ENCODE measurements around the gene PKP1.

Gene PKP1

DNA sequence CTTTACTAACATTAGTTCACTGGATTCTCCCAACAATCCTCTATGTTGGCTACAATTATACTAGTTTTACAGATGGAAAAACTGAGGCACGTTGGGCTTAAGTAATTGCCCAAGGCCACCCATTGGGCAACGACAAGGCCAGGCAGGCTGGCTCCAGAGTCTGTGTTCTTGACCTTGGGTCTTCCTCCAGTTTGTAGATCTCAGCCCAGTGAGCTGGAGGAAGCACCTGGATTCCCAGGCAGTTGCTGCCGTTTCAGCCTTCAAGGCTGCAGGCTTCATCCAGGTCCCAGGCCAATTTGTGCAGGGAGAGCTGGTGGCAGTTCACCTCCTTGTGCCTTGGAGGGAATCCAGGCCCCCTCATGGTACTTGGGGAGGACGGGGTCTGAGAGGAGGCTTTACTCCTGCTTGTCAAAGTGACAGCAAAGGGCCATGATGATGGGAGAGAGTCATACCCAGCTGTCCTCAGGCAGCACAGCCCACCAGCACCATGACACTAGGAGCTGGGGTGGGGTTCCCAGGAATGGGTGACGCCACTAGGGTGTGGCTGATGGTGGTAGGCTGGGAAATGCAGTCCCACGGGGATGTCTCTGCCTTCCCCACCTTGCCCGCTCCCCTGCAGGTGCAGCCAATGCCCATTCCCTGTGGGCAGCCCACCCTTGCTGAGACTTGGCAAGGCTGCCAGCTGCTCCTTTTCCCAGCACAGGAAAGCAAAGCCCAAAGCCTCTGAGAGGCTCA is 27.1 kb downstream of the PKP1 start:
- no peak for DNase-seq

DNA sequence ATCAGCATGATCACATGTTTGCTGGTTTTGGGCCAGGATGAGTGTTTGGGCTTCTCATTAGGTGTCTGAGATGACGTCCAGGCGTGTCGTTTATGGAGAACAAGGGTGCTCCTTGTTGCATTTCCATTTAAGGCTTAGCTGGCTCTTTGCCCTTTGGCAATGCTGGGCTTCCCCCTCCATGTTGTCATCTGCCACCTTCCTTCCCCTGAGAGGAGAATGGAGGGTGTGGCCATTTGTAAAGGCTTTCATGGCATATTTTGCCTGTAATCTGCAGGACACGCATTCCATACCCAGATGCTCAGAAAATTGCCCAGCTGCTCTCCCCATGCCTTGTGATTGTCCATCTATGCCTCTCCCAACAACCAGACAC is 27.7 kb downstream of the PKP1 start:
- DNase-seq = no peak

- no peak for DNase-seq
These were observed 28.2 kb downstream of the PKP1 start for GRCh38 chr1:201311356-201312011.

GRCh38 chr1:201312298-201312697 is 29.0 kb downstream of the PKP1 start:
- DNase-seq = no peak

DNA sequence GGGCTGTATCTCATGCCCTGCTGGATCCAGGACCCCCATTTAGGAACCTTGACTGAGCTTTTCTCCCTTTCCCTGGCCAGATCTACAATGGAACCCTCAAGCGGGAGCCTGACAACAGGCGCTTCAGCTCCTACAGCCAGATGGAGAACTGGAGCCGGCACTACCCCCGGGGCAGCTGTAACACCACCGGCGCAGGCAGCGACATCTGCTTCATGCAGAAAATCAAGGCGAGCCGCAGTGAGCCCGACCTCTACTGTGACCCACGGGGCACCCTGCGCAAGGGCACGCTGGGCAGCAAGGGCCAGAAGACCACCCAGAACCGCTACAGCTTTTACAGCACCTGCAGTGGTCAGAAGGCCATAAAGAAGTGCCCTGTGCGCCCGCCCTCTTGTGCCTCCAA is 29.8 kb downstream of the PKP1 start:
- no peak for DNase-seq

GRCh38 chr1:201316556-201316955 is 33.2 kb downstream of the PKP1 start:
- DNase-seq = no peak

GRCh38 chr1:201317551-201317950 is 34.2 kb downstream of the PKP1 start:
- no peak for DNase-seq

- DNase-seq = no peak
These were observed 35.4 kb downstream of the PKP1 start for GRCh38 chr1:201318504-201319340.

DNA sequence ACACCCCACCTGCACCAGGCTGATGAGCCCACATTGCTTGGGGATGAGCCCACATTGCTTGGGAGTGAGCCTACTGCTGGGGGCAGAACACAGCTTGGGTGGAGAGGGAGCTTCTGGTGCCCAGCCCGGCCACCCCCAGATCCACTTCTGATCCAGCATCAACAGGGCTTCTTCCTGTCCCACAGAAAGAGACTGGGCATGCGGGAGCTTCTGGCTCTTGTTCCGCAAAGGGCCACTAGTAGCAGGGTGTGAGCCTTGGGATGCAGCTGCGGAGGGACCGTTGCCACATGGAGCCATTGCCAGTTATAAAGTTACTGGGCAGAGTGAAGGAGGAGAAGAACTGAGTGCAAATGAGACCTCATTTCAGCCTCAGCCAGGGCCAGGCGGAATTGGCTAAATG is 36.3 kb downstream of the PKP1 start:
- DNase-seq = no peak

GRCh38 chr1:201320168-201320788 is 37.0 kb downstream of the PKP1 start:
- no peak for DNase-seq

GRCh38 chr1:201321826-201322390 is 38.6 kb downstream of the PKP1 start:
- no peak for DNase-seq

DNA sequence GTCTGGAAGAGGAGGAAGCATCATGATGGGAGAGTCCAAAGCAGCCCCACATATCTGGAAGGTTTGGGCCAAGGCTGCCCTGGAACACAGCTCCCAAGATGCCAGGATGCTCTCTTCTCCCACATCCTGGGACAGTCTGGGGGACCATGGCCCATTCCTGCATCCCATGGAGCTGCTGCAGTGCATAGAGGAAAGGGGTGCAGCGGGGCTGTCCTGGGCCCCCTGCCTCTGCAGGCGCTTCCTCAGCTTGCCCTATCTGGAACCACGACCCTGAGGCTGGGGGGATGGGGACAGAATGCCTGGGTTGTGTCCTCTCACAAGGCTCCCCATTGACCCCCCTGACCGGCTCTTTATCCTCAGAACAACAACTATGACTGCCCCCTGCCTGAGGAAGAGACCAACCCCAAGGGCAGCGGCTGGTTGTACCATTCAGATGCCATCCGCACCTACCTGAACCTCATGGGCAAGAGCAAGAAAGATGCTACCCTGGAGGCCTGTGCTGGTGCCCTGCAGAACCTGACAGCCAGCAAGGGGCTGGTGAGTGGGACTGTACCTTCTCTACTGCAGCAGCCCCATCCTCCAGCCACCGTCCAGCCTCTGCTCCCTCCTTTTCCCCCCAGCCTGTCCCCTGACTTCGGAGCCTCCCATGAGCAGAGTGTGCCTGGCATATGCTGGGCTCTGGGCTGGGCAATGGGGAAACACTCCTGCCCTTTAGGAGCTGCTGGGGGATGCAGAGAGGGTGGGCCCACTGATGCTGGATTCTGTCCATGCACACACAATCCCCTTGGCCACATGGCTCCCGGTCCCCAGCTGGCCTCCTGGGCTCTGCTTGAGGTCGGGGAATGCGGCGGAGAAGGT is 39.6 kb downstream of the PKP1 start:
- no peak for DNase-seq

- DNase-seq = no peak
These were observed 41.0 kb downstream of the PKP1 start for GRCh38 chr1:201324306-201324705.

DNA sequence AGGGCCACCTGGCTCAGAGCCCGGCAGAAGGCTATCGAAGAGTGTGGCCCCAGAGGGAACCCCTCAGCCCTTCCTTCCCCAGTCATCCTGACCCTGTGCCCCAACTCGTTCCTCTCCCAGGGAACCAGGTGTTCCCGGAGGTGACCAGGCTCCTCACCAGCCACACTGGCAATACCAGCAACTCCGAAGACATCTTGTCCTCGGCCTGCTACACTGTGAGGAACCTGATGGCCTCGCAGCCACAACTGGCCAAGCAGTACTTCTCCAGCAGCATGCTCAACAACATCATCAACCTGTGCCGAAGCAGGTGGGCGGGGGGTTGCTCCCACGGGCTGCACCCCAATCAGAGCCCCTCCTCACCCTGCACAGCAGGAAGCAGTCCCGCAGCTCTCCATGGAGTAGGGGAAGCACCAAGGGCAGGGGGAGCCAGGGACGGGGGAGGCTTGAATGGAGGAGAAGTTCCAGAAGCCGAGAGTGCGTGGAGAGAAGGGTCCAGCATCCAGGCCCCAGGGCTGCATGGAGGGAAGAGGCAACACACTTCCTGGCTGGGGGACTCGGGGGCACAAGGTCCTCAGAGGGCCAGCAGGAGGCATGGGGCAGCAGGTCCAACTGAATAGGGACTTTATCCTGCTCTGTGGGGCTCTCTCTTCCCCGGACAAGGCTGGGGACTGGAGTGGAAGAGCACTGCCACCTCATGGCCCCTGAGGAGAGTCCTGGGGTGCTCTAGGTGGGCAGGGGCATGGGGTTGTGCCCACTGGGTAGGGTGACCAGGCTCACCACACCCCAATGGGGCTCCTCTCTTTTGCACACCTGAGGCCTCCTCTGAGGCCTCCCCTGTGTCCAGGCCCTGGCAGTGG is 41.7 kb downstream of the PKP1 start:
- DNase-seq = no peak

GRCh38 chr1:201325678-201326060 is 42.4 kb downstream of the PKP1 start:
- DNase-seq = no peak

GRCh38 chr1:201326710-201327109 is 43.4 kb downstream of the PKP1 start:
- no peak for DNase-seq

DNA sequence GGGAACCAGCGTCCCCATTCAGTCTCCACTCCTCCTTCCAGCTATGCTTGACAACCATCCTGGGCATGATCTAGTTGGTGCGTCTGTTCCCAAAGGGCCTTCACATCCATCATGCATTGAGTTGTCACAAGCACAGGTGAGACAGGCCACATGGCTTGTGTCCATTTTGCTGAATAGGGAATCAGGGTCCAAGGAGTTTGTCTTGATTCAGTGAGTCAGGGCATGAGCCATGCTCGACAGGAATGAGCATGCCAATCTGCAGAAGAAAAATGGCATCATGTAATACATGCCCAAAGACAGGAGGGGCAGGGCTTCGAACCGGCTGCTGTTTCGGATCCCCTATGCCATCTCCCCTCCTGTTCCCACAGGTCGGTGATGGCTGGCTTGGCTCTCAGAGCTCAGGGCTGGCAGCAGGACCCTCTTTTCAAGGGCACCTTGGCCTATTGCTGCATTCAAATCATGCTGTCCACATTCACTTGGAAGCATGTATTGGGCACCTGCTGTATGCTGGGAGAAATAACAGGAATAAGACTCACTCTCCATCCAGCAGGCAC is 44.5 kb downstream of the PKP1 start:
- no peak for DNase-seq

DNA sequence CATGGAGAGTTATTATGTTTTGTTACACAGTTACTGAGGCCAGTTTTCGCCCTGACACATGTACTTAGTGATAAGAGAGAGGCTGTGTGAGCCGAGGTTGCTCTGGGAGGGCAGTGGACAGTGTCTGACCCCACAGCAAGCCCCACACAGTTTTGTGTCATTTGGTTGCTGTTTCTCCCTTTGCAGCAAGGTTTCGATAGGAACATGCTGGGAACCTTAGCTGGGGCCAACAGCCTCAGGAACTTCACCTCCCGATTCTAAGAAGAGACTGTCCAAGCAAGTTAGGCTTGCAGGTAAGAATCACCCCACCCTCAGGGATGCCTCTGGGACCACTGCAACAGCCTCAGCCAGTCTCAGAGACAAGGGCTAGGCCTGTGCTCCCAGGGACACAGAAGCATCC is 45.3 kb downstream of the PKP1 start:
- no peak for DNase-seq

- DNase-seq = no peak
These were observed 46.0 kb downstream of the PKP1 start for GRCh38 chr1:201329286-201329685.

DNA sequence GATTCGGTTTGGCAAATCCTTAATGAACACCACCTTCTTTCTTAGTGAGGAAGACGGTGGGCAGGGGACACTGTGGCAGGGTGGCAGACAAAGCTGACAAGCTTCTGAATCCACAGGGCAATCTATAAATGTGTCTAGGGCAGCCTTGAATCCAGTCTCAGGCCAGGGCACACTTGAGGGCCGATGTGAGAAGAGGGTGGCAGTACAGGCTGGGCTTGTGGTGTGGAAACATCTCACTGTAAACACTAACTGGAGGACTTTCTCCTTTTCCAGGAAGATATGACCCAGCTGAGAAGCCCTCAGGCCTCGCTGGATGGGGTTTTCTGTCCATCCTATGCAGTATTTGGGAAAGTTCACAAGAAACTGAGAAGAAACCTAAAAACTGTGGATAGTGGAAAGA is 46.5 kb downstream of the PKP1 start:
- no peak for DNase-seq

DNA sequence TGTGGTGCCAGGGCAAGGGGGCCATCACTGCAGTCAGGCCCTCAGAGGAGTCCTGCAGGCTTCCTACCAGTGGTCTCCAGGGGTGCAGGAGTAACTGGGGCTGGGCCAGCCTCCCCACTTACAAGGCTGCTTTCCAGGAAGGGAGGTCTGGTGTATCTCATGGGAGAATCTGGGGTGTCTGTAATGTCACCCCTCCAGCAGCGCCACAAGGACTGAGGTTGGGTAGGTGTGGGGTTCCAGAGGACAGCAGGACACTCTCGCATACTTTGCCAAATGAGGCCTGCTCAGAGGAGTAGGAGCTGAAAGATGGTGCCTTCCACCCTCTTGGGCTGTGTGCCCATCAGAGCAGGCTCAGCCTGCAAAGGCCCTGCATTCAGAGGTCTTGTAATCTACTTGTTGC is 47.2 kb downstream of the PKP1 start:
- no peak for DNase-seq

Data from effector CD8-positive, alpha-beta T cell (primary cell).